Sigmoid colon (tissue), 3 donors: Measurements from ENCODE around the gene PLD1.

Experiments
- POLR2A ChIP-seq, 2 donors: fragments of 450-650 bp; IDR thresholded peaks; one replicate each; pipeline ENCODE4 v1.6.1; 2016; ENCODE audit warnings: antibody characterized with exemption in 2 of 2, mild to moderate bottlenecking in 2 of 2, moderate library complexity in 2 of 2
- TF ChIP-seq, protein P1 (sequence below), 4 experiments: fragments of 450-650 bp in 3 of 4; fragments of 200-600 bp in 1 of 4; IDR thresholded peaks; one replicate each; pipeline ENCODE4 v1.5.1; 2016 to 2019; ENCODE audit warnings: antibody characterized with exemption in 4 of 4, mild to moderate bottlenecking in 3 of 4, moderate library complexity in 2 of 4

DNA sequence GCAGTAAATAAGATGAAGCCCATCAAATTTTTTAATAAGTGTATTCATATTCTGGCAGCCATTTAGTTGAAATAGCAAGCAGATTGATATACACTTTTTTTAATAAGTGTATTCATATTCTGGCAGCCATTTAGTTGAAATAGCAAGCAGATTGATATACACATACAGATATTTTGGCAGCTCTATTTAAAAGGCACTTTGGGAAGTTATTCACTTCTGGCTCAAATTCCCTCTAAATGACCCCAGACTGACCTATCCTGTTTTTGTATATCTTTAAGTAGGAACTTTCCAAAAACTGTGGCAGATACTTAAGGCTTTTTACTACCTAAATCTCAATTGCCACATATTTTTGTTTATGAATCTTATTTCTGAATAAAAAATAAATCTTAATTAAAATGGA is 122.3 kb downstream of the PLD1 start:
- TF ChIP-seq, protein P1, sequence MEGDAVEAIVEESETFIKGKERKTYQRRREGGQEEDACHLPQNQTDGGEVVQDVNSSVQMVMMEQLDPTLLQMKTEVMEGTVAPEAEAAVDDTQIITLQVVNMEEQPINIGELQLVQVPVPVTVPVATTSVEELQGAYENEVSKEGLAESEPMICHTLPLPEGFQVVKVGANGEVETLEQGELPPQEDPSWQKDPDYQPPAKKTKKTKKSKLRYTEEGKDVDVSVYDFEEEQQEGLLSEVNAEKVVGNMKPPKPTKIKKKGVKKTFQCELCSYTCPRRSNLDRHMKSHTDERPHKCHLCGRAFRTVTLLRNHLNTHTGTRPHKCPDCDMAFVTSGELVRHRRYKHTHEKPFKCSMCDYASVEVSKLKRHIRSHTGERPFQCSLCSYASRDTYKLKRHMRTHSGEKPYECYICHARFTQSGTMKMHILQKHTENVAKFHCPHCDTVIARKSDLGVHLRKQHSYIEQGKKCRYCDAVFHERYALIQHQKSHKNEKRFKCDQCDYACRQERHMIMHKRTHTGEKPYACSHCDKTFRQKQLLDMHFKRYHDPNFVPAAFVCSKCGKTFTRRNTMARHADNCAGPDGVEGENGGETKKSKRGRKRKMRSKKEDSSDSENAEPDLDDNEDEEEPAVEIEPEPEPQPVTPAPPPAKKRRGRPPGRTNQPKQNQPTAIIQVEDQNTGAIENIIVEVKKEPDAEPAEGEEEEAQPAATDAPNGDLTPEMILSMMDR (IDR thresholded peaks at IDR 0.05), result no peak
- TF ChIP-seq POLR2A (IDR thresholded peaks at IDR 0.05), result no peak
